ENCODE data around the gene CYYR1. TPM values are rescaled to one million over a fixed set of nuclear protein-coding genes. Genes with fewer than 3 reads are reported as not detected.

The CYYR1 gene
- total and polyA plus RNA-seq, 2 donors (not counting 3 experiments of a cell fraction or from before 2014, with no cell fraction given) = 13.2 to 25.7 TPM

GRCh38 chr21:26443867-26444266, 129.2 kb downstream of the CYYR1 start:
- Histone ChIP-seq H3K4me2 (ENCODE audit: insufficient read depth, low read length) (no peak overlapping the region), H3K27me3 (ENCODE audit: control insufficient read depth in 2 of 2, insufficient read depth in 2 of 2, low read length in 2 of 2) (no peaks in the 10 kb centered on the region), H3K9me3 (replicated peaks; ENCODE audit: control insufficient read depth, insufficient read depth, low read length) (no peaks in the 10 kb centered on the region), H4K20me1 (replicated peaks; ENCODE audit: control insufficient read depth, extremely low read depth, insufficient read depth, low read length) (no peaks in the 10 kb centered on the region), H3K4me1 (ENCODE audit: control insufficient read depth, extremely low read depth, insufficient read depth, low read length) (no peaks in the 10 kb centered on the region), H2AFZ (ENCODE audit: low read depth, low read length) (no peak overlapping the region), H3K4me3 (replicated peaks in 1 of 3; ENCODE audit: insufficient read depth in 1 of 3, low read depth in 1 of 3, low read length in 3 of 3) (no peak overlapping the region), H3K9ac (replicated peaks; ENCODE audit: extremely low read depth, insufficient read depth, low read length) (no peak overlapping the region), H3K36me3 (ENCODE audit: control insufficient read depth in 2 of 2, extremely low read depth in 1 of 2, insufficient read depth in 2 of 2, low read length in 2 of 2) (no peaks in the 10 kb centered on the region), H3K79me2 (ENCODE audit: control insufficient read depth, insufficient read depth, low read length) (no peaks in the 10 kb centered on the region), H3K9me1 (replicated peaks; ENCODE audit: control insufficient read depth, extremely low read depth, insufficient read depth, low read length) (no peaks in the 10 kb centered on the region), H3K27ac (ENCODE audit: insufficient read depth, low read depth, low read length) (no peak overlapping the region)
- POLR2A ChIA-PET = no interaction called here
- intact Hi-C loops (cut with micrococcal nuclease) = no loop called here
- TF ChIP-seq MAX (IDR thresholded peaks at IDR 0.05; ENCODE audit: insufficient read depth, insufficient read length) (no peak), EZH2 (IDR thresholded peaks at IDR 0.05; ENCODE audit: borderline replicate concordance, low read depth, low read length, severe bottlenecking) (no peak), GATA2 (IDR thresholded peaks at IDR 0.05; ENCODE audit: insufficient read depth, insufficient read length, low read depth, low read length) (no peak), POLR2A (IDR thresholded peaks at IDR 0.05; ENCODE audit: low read depth, low read length) (no peak), CTCF (IDR thresholded peaks at IDR 0.05; ENCODE audit: extremely low read depth in 1 of 2, insufficient read depth in 1 of 2, low read depth in 1 of 2, low read length in 2 of 2) (no peak), FOS (IDR thresholded peaks at IDR 0.05; ENCODE audit: borderline replicate concordance, insufficient read depth, low read length) (no peak)
- no TSS peak for BruUV-seq (replicated peaks)
- dilution Hi-C loops (cut with MboI; ENCODE audit: extremely low pct_ligation_motif_present, low sequenced_read_pairs) = no loop called here
- CTCF ChIA-PET = no interaction called here
- DNase-seq (ENCODE audit: low read depth, low spot score) = no peak
- FAIRE-seq = no peak

- CTCF ChIA-PET = no interaction called here
Measured at GRCh38 chr21:26443291-26443690, 129.8 kb downstream of the CYYR1 start.

More at GRCh38 chr21:26443291-26443690, 129.8 kb downstream of the CYYR1 start:
- Histone ChIP-seq H3K79me2 (ENCODE audit: control insufficient read depth, insufficient read depth, low read length) (no peaks in the 10 kb centered on the region), H3K4me2 (ENCODE audit: insufficient read depth, low read length) (no peak overlapping the region), H3K27ac (ENCODE audit: insufficient read depth, low read depth, low read length) (no peak overlapping the region), H4K20me1 (replicated peaks; ENCODE audit: control insufficient read depth, extremely low read depth, insufficient read depth, low read length) (no peaks in the 10 kb centered on the region), H3K9ac (replicated peaks; ENCODE audit: extremely low read depth, insufficient read depth, low read length) (no peak overlapping the region), H3K4me1 (ENCODE audit: control insufficient read depth, extremely low read depth, insufficient read depth, low read length) (no peaks in the 10 kb centered on the region), H2AFZ (ENCODE audit: low read depth, low read length) (no peak overlapping the region), H3K4me3 (replicated peaks in 1 of 3; ENCODE audit: insufficient read depth in 1 of 3, low read depth in 1 of 3, low read length in 3 of 3) (no peak overlapping the region), H3K9me3 (replicated peaks; ENCODE audit: control insufficient read depth, insufficient read depth, low read length) (no peaks in the 10 kb centered on the region), H3K9me1 (replicated peaks; ENCODE audit: control insufficient read depth, extremely low read depth, insufficient read depth, low read length) (no peaks in the 10 kb centered on the region), H3K27me3 (ENCODE audit: control insufficient read depth in 2 of 2, insufficient read depth in 2 of 2, low read length in 2 of 2) (no peaks in the 10 kb centered on the region), H3K36me3 (ENCODE audit: control insufficient read depth in 2 of 2, extremely low read depth in 1 of 2, insufficient read depth in 2 of 2, low read length in 2 of 2) (no peaks in the 10 kb centered on the region)
- dilution Hi-C loops (cut with MboI; ENCODE audit: extremely low pct_ligation_motif_present, low sequenced_read_pairs) = no loop called here
- no TSS peak for BruUV-seq (replicated peaks)
- FAIRE-seq (no peak), DNase-seq (ENCODE audit: low read depth, low spot score) (no peak)
- POLR2A ChIA-PET = no interaction called here
- intact Hi-C loops (cut with micrococcal nuclease) = no loop called here
- no peak for TF ChIP-seq MYC (IDR thresholded peaks at IDR 0.05; ENCODE audit: low read depth, low read length)
- TF ChIP-seq GATA2 (IDR thresholded peaks at IDR 0.05; ENCODE audit: insufficient read depth, insufficient read length, low read depth, low read length) = no peak
- no peak for TF ChIP-seq MAX (IDR thresholded peaks at IDR 0.05; ENCODE audit: insufficient read depth, insufficient read length)
- TF ChIP-seq CTCF (IDR thresholded peaks at IDR 0.05; ENCODE audit: extremely low read depth in 1 of 2, insufficient read depth in 1 of 2, low read depth in 1 of 2, low read length in 2 of 2) = no peak
- no peak for TF ChIP-seq EZH2 (IDR thresholded peaks at IDR 0.05; ENCODE audit: borderline replicate concordance, low read depth, low read length, severe bottlenecking)
- TF ChIP-seq POLR2A (IDR thresholded peaks at IDR 0.05; ENCODE audit: low read depth, low read length) = no peak

Data from endothelial cell of umbilical vein (primary cell).